Measurements from ENCODE around the gene AK9.

The AK9 gene

GRCh38 chr6:109443425-109443950 lies 247.5 kb downstream of the AK9 start:
- DNase-seq (ENCODE audit: low read depth in 2 of 2) = no peak

Data from stimulated activated CD4-positive, alpha-beta T cell treated with anti-CD3 and anti-CD28 coated beads, Interleukin-1b, Interleukin-23, amount 100 ng/mL, for 4 hours (primary cell).